GM23338 (cell line): ENCODE results near the gene DFFA. TPM values are rescaled to one million over a fixed set of nuclear protein-coding genes. Genes with fewer than 3 reads are reported as not detected.

Source experiments
- polyA plus RNA-seq: library from polyadenylated mRNA; unstranded; fragments of >200 nt; fragmentation: Nextera tagmentation; extraction: Ambion mirVana; gene quantifications from 2 replicates; pipeline ENCODE4 v1.2.1, GENCODE V29; 2016
- total RNA-seq: library from RNA; depleted of rRNA; stranded (reverse); fragments of >200 nt; shearing (Covaris generic); gene quantifications from 2 replicates; pipeline ENCODE4 v1.2.3, GENCODE V29; 2014; rRNA removed

DFFA gene
- total and polyA plus RNA-seq, 2 experiments from 2014 or later, result 65.2 to 82.0 TPM

Other genes with a start within 250 kb of the DFFA start
- gene PGD, start 73.5 kb downstream of the DFFA start, total RNA-seq, result 274 and 305 TPM in 2 replicates
- 158 and 174 TPM in 2 replicates for gene PGD, start 73.5 kb downstream of the DFFA start, polyA plus RNA-seq
- 4.7 and 8.6 TPM in 2 replicates for gene CENPS, start 42.1 kb downstream of the DFFA start, total RNA-seq
- 22.6 and 31.3 TPM in 2 replicates for gene CENPS, start 42.1 kb downstream of the DFFA start, polyA plus RNA-seq
- gene CORT, start 22.5 kb downstream of the DFFA start, total RNA-seq, result 0.16 TPM in 1 of 2 replicates, not detected in the other
- 0.99 and 1.4 TPM in 2 replicates for gene CORT, start 22.5 kb downstream of the DFFA start, polyA plus RNA-seq
- gene PEX14, start 2.4 kb upstream of the DFFA start, total RNA-seq, result 14.0 and 19.6 TPM in 2 replicates
- gene PEX14, start 2.4 kb upstream of the DFFA start, polyA plus RNA-seq, result 16.4 and 17.6 TPM in 2 replicates